Right cardiac atrium (tissue), 5 donors: Measurements from ENCODE around the gene PTPRG. TPM values are rescaled to one million over a fixed set of nuclear protein-coding genes. Genes with fewer than 3 reads are reported as not detected.

Experiments
- ATAC-seq, 2 donors: fragments of 200-7000 bp; cut with Tn5 transposase; one replicate each; pipeline versions ENCODE4 v1.8.0 to v1.9.1; 2020; ENCODE audit warnings: moderate library complexity in 2 of 2, mild to moderate bottlenecking in 1 of 2
- DNase-seq, 3 donors: peaks; one replicate each; pipeline ENCODE4 v3.0.0-alpha.2; 2020
- H3K27ac ChIP-seq: one replicate; pipeline ENCODE4 v1.5.1; 2013; ENCODE audit warnings: mild to moderate bottlenecking, low read length, control low read depth, moderate library complexity
- H3K27me3 ChIP-seq: one replicate; pipeline ENCODE4 v1.6.1; 2013; ENCODE audit not compliant: control insufficient read depth, insufficient read depth
- H3K4me1 ChIP-seq: one replicate; pipeline ENCODE4 v1.6.1; 2013; ENCODE audit warnings: low read length; ENCODE audit not compliant: control insufficient read depth, insufficient read depth
- H3K4me3 ChIP-seq: one replicate; pipeline ENCODE4 v1.5.1; 2013; ENCODE audit warnings: low read length, control low read depth
- H3K9me3 ChIP-seq: one replicate; pipeline ENCODE4 v1.6.1; 2013; ENCODE audit warnings: low read length; ENCODE audit not compliant: control insufficient read depth
- WGBS: extraction: QIAGEN DNeasy Blood & Tissue Kit; methylation state at CpG from one replicate; pipeline ENCODE4 v1.1.7; 2013; 5-methylcytosine and 5-hydroxymethylcytosine counted together
- intact Hi-C, 4 donors: fragments of 100-400 bp; cut with DNase I; formaldehyde crosslinking; loops; one replicate each; pipeline versions ENCODE4 v1.11.0 to v1.14.0; 2022 to 2023
- polyA plus RNA-seq: library from polyadenylated mRNA; stranded (reverse); fragments of 200-250 nt; gene quantifications from one replicate; pipeline ENCODE4 v1.2.3, GENCODE V29; 2013
- total RNA-seq, 4 donors: library from RNA; stranded (reverse); fragmentation: NEBNext Ultra II Directional; extraction: Animal tissue kit (Norgen Biotek cat#: 25700); gene quantifications; one replicate each; pipeline ENCODE4 v1.2.1, GENCODE V29; 2021
- donor health status: healthy with polysubstance abuse.
- donor health status: DM: no; HTN: yes; CAD: no.
- donor health status: DM: no; HTN: no; CAD: no.
- donor health status: DM: no; HTN: yes; CAD: no; lungs with severe emphysema.
- donor health status: DM: yes; HTN: yes; CAD: no.

The PTPRG gene
- total and polyA plus RNA-seq, 5 donors = 8.6 to 50.7 (median 32.3) TPM

DNA sequence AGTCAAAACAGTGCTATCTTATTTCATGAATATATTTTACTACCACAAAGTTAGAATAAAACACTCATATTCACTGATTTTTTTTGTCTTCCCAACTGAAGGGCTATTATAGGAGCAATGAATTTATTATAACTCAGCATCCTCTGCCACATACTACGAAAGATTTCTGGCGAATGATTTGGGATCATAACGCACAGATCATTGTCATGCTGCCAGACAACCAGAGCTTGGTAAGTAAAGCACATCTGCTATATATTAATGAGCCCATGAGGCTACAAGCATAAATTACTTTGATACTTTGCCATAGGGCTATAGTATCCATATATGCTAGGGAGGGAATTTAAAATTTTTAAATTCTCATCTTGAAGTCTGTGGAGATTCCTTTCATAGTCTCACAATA lies 716.1 kb downstream of the PTPRG start:
- no peak overlapping the region for H3K4me3 ChIP-seq
- no peaks in the 10 kb centered on the region for H3K27me3 ChIP-seq
- no peak overlapping the region for H3K27ac ChIP-seq
- intact Hi-C loops = no loop called here
- 85% methylated on average over 3 of the region's 3 CpGs for WGBS
- H3K4me1 ChIP-seq = no peaks in the 10 kb centered on the region
- DNase-seq = no peak
- ATAC-seq = no peak
- no peaks in the 10 kb centered on the region for H3K9me3 ChIP-seq

DNA sequence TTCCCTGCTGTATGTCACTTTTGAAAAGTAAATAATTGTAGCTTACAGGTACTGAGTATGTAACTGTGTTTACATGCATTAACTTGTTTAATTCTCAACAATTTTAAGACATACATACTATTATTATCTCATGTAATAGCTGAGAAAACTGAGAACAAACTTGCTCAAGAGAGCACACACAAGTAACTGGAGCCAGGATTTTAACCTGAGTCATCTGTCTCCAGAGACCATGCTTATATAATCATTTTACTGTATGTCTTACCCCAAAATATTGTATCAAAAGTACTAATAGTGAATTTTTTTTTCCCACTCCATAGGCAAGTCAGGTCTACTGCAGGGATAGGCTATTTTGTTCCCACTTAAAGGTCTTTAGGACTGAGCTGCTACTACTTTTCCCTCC lies 716.6 kb downstream of the PTPRG start:
- no peaks in the 10 kb centered on the region for H3K27me3 ChIP-seq
- DNase-seq (no peak), ATAC-seq (no peak)
- no peak overlapping the region for H3K4me3 ChIP-seq
- no peaks in the 10 kb centered on the region for H3K4me1 ChIP-seq
- no peak overlapping the region for H3K27ac ChIP-seq
- intact Hi-C loops = no loop called here
- H3K9me3 ChIP-seq = no peaks in the 10 kb centered on the region

DNA sequence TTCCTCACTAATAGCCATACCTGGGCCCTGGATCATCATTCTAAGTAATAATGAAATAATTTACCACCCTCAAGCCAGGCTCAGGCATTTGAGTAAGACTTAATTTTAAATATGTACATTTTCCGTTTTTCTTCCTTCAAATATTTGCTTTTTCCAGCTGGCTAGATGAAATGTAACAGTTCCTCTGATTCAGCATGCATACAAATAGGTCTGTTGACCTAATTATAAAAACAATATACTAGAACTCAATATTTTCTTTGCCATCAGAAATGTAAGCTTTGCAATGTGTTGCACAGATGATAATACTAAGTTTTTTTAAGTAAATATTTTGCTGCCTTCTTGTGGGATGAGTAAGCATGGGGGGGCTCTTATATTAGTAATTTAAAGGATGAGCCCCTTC lies 720.4 kb downstream of the PTPRG start:
- intact Hi-C loops = no loop called here
- DNase-seq = no peak
- no peaks in the 10 kb centered on the region for H3K27me3 ChIP-seq

GRCh38 chr3:62284442-62284841 lies 723.1 kb downstream of the PTPRG start:
- WGBS = 85% methylated on average over 2 of the region's 2 CpGs
- intact Hi-C loops = no loop called here
- Histone ChIP-seq H3K4me1 (no peaks in the 10 kb centered on the region), H3K4me3 (no peak overlapping the region), H3K27ac (no peak overlapping the region), H3K27me3 (no peaks in the 10 kb centered on the region), H3K9me3 (no peaks in the 10 kb centered on the region)
- DNase-seq (no peak), ATAC-seq (no peak)

More for the DNA sequence above, 720.4 kb downstream of the PTPRG start:
- Histone ChIP-seq H3K27ac (no peak overlapping the region), H3K4me3 (no peak overlapping the region), H3K4me1 (no peaks in the 10 kb centered on the region), H3K9me3 (no peaks in the 10 kb centered on the region)
- WGBS = 92% methylated on average over 1 of the region's 1 CpG
- no peak for ATAC-seq

DNA sequence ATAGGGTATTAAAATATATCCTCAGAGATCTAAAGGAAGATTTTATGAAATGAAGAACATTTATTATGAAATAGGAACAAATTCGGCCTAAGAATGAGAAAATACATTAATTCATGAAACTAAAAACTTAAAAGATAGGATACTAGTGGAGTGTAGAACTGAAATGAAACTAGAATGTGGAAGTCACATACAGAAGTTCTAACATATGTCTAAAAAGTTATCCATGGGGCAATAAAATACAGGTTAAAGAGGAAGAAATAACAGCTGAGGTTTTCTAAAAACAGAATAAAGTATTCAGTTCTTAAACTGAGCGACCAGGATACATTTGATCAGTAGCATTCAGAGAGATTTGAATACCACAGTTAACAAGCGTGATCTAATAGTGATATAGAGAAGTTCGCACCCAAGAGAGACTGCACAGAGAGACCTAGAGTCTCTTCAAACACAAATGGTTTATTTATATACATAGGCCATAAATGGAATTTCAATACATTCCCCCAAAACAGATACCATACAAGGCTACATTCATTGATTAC lies 726.1 kb downstream of the PTPRG start:
- no peak for DNase-seq
- WGBS = 94% methylated on average over 4 of the region's 4 CpGs
- no peaks in the 10 kb centered on the region for H3K9me3 ChIP-seq

DNA sequence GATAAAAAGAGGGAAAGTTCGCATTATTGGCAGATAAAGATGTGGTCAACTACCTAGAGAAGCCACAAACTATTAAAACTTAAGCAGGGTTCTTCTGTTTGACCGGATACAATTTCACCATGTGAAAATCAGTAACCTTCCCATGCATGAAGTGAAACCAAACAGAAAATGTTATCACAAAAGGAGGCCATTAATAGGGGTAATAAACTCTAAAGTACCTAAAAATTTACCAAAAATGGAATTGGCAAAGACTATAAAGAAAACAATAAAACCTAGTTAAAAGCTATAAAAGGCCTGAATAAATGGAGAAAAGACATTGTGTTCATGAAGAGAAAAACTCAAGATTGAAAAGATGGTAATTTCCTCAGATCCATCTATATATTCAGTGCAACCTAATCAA lies 728.6 kb downstream of the PTPRG start:
- no peaks in the 10 kb centered on the region for H3K4me1 ChIP-seq
- no peak for ATAC-seq
- WGBS = 98% methylated on average over 2 of the region's 2 CpGs

More for the DNA sequence above, 726.1 kb downstream of the PTPRG start:
- Histone ChIP-seq H3K27me3 (no peaks in the 10 kb centered on the region), H3K27ac (no peak overlapping the region), H3K4me3 (no peak overlapping the region), H3K4me1 (no peaks in the 10 kb centered on the region)
- intact Hi-C loops = no loop called here
- no peak for ATAC-seq

DNA sequence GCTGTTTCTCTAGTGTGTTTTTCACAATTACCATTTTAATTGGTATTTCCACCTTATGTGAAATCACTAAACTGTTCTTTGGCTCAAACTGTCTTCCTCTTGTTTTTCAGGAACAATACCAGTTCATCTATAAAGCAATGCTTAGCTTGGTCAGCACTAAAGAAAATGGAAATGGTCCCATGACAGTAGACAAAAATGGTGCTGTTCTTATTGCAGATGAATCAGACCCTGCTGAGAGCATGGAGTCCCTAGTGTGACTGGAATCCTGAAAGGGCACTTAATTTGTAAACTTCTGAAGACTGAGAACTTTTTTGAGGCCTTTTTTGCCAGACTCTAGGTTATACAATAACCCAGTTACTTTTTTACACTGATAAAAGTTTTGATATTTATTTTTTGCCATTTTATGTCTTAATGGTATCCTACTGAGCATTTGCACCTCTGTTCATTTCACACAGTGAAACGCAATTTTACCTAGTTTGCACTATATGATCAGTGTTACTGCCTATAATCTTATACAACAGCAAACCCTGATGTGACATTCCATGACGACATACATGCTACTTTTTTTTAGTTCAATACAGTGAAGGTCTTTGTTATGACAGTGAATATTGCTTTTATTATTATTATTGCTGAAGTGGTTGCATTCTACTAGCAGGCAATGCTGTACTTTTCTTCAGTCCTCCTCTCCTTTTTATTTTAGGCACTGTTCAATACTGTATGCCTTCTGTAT lies 731.8 kb downstream of the PTPRG start:
- Histone ChIP-seq H3K9me3 (no peaks in the 10 kb centered on the region), H3K4me3 (no peak overlapping the region), H3K27me3 (no peaks in the 10 kb centered on the region), H3K4me1 (no peaks in the 10 kb centered on the region), H3K27ac (no peak overlapping the region)
- WGBS = 96% methylated on average over 2 of the region's 2 CpGs
- intact Hi-C loops = no loop called here
- ATAC-seq (no peak), DNase-seq (no peak)

More for the DNA sequence above, 728.6 kb downstream of the PTPRG start:
- no peaks in the 10 kb centered on the region for H3K9me3 ChIP-seq
- H3K4me3 ChIP-seq = no peak overlapping the region
- no peaks in the 10 kb centered on the region for H3K27me3 ChIP-seq
- intact Hi-C loops = no loop called here
- H3K27ac ChIP-seq = no peak overlapping the region
- no peak for DNase-seq

- Histone ChIP-seq H3K9me3 (no peaks in the 10 kb centered on the region), H3K27ac (no peak overlapping the region), H3K27me3 (no peaks in the 10 kb centered on the region), H3K4me3 (no peak overlapping the region), H3K4me1 (no peaks in the 10 kb centered on the region)
- DNase-seq = no peak
- 79% methylated on average over 2 of the region's 2 CpGs for WGBS
- intact Hi-C loops = no loop called here
- no peak for ATAC-seq
These were observed 734.2 kb downstream of the PTPRG start for GRCh38 chr3:62295571-62295970.

- intact Hi-C loops = no loop called here
- 77% methylated on average over 3 of the region's 3 CpGs for WGBS
- Histone ChIP-seq H3K9me3 (no peaks in the 10 kb centered on the region), H3K4me3 (no peak overlapping the region), H3K27me3 (no peaks in the 10 kb centered on the region), H3K4me1 (no peaks in the 10 kb centered on the region), H3K27ac (no peak overlapping the region)
- DNase-seq = no peak
- no peak for ATAC-seq
These were observed 739.2 kb downstream of the PTPRG start for GRCh38 chr3:62300617-62301016.

DNA sequence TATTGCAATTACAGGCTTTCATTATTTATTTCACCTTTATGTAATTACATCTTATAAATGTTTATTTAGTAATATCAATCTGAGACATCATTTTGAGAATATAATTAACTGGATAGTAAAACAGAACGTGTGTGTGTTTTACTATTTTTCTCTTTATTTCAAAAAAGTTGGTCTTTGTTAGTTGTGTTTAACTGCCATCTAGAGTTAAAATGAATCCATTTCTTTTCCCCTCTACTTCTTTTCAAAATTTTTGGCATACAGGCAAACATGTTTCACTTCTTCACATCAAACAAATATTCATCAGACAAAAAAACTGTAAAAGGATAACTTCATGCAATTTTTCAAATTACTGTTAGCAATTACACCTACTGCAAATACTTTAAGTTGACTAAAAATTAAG lies 750.8 kb downstream of the PTPRG start:
- no peak for DNase-seq
- H3K4me1 ChIP-seq = no peaks in the 10 kb centered on the region
- intact Hi-C loops = loop anchor here in 1 of 4 donors (10.0 kb wide), 1 partner anchor 107 kb away; no protein-coding TSS in a partner anchor
- WGBS = 29% methylated on average over 1 of the region's 1 CpG
- ATAC-seq = no peak
- no peaks in the 10 kb centered on the region for H3K27me3 ChIP-seq
- no peak overlapping the region for H3K27ac ChIP-seq
- H3K9me3 ChIP-seq = no peaks in the 10 kb centered on the region
- H3K4me3 ChIP-seq = no peak overlapping the region

GRCh38 chr3:62316525-62316924 lies 755.2 kb downstream of the PTPRG start:
- no peak for DNase-seq
- intact Hi-C loops = loop anchor here in 1 of 4 donors (10.0 kb wide), 1 partner anchor 112 kb away; no protein-coding TSS in a partner anchor

More at GRCh38 chr3:62316525-62316924, 755.2 kb downstream of the PTPRG start:
- H3K27ac ChIP-seq = no peak overlapping the region
- H3K4me1 ChIP-seq = peaks cover 2% of the 10 kb centered on the region
- WGBS = 93% methylated on average over 1 of the region's 1 CpG
- no peak overlapping the region for H3K4me3 ChIP-seq
- no peaks in the 10 kb centered on the region for H3K9me3 ChIP-seq
- no peak for ATAC-seq
- H3K27me3 ChIP-seq = no peaks in the 10 kb centered on the region
